HG02870 (cell line): ENCODE measurements around the gene EFEMP2.
"Not testable (repeated sequence)": the region's sequence is repeated elsewhere in the genome, so short reads cannot be mapped to it uniquely, and the experiment has no call there.

ENCODE experiments used
- ATAC-seq: cut with Tn5 transposase; IDR thresholded peaks from one replicate; pipeline ENCODE4 v1.9.1; 2021; ENCODE audit warnings: mild to moderate bottlenecking, moderate library complexity; ENCODE audit not compliant: unreplicated experiment

EFEMP2 gene

DNA sequence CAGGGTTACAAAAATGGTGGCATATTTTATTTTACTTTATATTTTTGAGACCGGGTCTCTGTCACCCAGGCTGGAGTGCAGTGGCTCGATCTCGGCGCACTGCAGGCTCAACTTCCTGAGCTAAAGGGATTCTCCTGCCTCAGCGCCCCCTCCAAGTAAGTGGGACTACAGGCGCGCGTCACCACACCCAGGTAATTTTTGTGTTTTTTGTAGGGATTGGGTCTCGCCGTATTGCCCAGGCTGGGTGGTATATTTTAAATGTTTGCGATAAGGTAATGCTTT is 28.2 kb upstream of the EFEMP2 start:
- ATAC-seq, result no peak

DNA sequence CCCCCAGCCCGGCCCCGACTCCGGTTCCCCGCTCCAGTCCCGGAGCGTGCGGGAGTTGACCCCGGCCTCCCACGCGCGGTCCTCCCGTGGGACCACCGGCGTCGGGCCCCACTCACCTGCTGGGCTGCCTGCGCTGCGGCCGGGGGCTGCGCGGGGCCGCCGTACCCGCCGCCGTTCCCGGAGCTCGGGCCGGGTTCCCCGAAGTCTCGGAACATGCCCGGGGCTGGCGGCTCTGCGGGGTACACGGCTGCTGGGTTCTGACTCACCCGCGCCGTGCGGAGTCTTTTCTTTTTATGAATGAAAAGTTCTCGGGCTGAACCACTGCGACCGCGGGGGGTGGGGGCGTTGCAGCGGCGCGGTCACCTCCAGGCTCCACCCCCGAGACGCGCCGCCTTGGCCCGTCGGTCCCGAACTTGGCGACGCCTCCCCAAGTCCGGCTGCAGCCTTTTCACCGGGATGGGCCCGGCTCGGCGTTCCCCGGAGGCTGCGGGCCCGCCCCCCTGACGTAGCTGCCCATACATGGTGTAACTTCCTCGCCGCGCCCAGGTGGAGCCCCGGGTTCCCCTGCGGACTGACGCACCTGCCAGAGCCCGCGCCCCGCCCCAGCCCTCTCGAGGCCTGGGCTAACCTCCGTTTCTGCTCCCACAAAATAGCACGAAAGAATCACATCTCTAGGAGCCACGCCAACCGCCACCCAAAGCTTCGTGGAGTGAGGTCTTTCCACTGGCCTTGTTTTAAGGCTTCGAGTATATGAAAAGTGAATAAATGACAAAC is 27.7 kb upstream of the EFEMP2 start, which contains the start of gene FOSL1:
TSS of gene FOSL1 (minus strand) at position 264 of the 774 bp plus-strand sequence. CDS start at position 215, 49 bp downstream.
- ATAC-seq, result peak; percentile 76

DNA sequence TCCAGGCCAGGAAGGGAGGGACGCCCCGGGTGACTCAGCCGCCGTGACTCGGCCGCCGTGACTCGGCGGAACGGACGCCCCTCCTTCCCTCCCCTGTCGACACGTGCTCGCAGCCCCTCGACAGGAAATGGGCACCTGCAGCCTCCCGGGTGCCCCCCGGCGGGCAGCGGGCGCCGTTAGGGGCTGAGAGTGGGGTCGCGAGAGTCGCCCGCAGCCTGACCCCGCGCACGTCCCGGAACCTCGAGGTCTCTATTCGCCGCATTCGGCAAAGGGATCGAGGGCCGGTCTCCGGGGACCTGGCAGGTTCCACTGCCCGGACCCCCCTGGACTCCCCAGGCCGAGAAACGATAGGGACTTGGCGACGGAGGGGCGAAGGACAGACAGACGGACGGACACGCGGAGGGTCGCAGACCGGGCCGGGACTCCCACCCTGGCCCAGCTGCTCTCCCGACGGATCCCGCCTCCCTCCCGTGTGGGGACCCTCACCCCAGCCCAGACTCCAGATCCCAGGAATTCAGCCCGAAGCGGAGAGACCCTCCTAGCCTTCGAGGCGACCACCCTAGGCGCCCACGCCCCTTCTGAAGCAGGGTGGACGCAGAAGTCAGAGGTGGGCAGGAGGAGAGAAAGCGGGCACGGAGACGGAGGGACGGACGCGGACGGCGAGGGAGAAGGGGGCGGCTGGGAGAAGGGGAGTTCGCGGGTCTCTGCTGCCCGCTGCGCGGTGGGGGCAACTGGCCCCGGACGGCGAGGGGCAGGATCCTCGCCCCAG is 26.9 kb upstream of the EFEMP2 start:
- ATAC-seq, result no peak

DNA sequence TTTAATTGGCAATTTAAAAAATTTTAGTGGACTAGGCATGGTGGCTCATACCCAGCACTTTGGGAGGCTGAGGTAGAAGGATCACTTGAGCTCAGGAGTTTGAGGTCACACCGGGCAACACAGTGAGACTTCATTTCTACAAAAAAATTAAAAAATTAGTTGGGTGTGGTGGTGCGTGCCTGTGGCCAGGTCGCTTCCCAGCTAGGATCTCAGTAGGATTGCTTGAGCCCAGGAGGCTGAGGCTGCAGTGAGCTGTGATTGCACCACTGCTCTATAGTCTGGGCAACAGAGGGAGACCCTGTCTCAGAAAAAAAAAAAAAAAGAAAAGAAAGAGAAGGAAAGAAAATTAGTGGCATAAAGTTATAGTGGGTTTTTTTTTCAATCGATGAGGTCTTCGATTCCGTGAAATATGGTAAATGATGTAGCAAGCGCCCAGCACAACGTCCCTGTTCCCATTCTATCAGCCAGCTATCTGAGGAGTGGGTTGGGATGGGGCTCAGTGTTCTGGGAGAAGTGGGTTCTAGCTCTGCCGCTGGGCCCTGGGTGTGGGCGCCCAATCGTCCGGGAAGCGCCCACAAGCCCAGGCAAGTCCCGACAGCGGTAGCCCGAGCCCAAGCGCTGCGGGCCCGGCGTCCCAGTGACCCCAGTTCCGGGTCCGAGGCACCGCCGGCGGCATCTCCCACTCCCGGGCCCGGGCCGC is 26.2 kb upstream of the EFEMP2 start:
- no peak for ATAC-seq

DNA sequence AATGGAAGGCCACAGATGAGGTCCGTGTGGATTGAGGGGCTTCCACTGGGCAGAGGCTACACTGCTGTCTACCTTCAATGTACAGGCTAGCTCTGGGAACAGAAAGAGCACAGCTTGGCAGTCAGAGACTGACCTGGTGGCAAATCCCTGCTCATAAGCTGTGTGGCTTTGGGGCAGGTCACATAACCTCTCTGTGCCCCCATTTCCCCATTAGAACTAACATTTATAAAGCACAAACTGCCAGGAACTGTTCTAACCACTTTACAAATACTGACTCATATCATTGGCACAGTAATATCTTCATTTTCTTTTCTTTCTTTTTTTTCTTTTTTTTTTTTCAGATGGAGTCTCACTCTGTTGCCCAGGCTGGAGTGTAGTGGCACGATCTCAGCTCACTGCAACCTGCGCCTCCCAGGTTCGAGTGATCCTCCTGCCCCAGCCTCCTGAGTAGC is 24.4 kb upstream of the EFEMP2 start:
- ATAC-seq, result no peak

DNA sequence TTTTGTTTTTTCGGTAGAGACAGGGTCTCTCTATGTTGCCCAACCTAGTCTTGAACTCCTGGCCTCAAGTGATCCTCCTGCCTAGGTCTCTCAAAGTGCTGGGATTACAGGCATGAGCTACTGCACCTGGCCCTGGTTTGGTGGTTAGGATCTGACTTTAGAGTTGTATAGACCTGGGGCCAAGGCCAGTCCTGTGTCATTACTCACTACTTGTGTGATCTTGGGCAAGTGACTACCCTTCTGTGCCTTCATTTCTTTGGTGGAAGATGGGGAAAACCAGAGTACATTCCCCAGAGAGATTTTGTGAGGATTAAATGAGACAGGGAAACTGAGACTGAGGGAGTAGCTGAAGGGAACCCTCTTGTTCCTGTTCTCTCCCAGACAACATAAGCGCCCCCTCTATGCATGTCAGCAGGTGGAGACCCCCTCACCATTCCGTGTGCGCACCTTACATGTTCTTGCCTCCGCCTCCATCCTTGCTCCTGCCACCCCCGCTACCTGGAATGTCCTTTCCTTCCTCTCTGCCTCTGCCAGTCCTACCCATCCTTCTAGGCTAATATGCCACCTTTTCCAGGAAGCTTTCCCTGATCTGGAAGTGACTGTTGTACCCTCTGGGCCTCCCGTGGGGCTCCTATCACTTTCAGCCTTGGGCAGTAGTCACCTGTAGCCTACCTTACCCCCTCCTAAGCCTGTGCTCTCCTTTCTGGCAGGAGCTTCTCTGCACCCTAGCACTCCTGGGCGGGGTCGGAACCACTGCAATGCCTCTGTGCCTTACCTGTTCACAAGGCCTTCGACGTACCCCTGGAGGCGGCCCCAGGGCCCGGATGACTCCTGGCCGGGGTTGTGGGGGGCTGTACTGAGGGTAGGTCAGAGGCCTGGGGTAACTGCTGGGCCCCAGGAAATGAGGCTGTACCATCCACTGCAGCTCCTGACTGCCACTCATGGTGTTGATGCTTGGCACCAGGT is 23.7 kb upstream of the EFEMP2 start:
- ATAC-seq, result no peak

DNA sequence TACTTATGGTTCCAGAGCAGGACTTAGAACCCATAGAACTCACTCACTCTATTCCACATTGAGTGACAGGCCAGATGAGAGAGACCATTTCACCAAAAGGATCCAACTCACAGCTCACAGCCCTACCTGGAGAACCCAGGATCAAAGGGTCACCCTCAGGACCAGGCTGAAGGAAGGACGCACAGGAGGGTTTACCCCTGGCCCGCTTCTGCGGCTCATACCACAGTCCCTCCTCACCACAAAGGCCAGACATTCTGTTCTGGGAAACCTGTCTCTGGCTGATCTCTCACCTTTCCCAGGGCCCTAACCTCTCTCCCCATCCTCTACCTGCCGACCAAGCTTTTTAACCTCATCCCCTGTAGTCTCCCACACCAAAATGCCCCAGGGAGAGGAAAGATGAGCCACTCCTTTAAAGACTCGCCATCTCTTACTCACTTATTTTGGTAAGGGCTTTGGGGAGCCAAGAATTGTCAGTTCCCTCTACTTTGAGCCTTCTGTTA is 22.9 kb upstream of the EFEMP2 start:
- ATAC-seq, result no peak

DNA sequence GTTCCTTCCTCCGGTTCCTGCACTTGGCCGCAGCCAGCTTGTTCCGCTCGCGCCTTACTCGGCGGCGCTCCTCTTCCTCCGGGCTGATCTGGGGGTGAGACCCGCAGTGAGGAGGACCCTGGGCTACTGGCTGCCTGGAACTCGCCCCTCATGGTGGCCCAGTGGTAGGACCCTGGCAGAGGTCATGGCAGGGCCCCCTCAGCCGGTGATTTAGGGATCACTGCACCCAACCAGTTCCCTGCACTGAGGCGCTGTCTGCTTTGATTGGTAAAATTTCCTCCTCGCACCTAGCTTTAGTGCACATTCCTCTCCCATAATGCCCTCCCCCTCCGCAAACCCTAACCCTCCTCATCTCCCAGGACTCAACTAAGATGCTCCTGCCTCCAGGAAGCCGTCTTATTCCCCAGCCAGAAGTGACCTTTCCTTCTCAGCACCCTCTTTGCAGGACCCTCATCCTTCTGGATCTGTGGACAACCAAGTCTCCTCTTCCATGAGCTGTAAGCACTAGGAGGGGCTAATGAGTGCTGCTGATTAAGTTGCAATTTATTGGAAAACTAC is 21.5 kb upstream of the EFEMP2 start:
- no peak for ATAC-seq

DNA sequence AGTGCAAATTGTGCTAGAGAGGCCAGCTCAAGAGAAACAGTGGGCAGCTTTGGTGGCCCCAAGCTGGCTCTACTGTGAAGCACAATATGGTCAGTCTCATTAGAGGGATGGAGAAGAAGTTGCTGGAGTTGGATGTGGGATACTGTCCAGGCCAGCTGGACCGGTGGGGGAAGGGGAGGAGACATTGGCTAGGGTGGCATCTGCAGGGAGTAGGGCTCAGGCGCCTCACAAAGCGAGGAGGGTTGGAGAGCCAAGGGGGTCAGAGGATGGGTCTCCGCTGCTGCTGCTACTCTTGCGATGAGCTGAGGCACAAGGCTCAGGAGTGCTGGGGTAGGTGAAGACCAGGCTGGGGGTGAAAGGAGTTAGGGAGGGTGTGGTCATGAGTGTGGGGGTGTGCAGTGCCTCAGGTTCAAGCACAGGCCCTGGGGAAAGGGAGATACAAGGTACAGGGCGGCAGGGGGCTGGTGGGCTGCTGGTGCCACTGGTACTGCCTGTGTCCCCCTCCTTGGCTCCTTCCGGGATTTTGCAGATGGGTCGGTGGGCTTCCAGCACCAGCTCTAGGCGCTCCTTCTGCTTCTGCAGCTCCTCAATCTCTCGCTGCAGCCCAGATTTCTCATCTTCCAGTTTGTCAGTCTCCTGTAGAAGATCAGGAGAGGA is 20.2 kb upstream of the EFEMP2 start:
- ATAC-seq, result no peak

DNA sequence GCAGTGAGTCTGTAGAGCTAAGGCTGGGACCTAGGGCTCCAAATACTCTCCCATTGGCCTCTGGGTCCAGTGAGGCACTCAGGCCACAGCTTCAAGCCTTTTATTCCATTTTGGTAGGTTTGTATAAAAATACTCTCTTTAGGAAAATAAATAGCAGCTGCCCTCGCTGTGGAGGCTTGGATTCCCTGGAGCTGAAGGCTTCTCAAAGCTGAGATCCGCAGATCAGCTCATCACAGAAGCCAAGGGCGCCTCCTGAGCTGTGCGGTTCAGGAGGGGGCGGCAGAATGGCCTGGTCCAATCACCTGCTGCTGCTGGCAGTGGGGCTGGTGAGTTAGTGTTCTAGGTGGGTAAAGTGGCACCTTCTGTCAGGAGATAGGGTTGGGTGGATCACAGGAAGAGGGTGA is 19.5 kb upstream of the EFEMP2 start:
- ATAC-seq, result not testable (repeated sequence)

DNA sequence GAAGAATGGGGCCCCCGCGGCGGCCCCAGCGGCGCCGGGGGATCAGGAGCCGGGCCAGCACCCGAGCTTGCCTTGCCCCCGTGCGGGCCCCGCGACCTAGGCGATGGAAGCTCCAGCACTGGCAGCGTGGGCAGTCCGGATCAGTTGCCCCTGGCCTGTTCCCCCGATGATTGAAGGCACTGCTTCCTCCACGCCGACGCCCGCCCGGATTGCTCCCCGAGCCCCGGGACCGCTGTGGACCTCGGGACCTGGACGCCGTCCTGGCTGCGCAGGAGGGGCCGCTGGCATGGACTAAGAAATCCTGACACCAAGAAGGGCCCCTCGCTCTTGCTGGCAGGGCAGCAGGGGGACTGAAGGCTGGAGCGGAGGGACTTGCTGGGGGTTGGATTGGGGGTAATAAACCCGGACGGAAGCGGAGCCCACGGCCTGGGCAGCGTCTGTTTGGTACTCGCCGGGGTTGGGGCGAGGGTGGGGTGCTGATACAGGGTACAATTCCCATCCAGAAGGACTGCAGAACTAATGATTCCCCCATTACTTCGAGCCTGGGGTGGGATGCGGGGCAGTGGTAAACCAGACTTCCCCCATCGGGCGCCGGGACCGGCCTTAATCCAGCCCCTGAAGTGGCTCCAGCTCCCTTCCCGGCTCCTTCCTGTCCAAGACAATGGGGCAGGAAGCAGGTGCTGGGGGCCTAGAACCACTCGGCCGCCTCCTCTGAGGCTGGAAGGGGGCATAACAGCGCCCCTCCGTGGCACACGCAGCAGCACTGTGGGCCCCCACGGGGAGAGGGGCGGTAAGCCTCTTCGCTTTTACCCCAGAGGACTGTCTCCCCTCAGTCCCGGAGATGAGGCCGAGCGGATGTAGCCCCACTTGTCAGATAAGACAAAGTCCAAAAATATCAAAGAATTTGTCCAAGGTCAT is 18.9 kb upstream of the EFEMP2 start:
- no peak for ATAC-seq

DNA sequence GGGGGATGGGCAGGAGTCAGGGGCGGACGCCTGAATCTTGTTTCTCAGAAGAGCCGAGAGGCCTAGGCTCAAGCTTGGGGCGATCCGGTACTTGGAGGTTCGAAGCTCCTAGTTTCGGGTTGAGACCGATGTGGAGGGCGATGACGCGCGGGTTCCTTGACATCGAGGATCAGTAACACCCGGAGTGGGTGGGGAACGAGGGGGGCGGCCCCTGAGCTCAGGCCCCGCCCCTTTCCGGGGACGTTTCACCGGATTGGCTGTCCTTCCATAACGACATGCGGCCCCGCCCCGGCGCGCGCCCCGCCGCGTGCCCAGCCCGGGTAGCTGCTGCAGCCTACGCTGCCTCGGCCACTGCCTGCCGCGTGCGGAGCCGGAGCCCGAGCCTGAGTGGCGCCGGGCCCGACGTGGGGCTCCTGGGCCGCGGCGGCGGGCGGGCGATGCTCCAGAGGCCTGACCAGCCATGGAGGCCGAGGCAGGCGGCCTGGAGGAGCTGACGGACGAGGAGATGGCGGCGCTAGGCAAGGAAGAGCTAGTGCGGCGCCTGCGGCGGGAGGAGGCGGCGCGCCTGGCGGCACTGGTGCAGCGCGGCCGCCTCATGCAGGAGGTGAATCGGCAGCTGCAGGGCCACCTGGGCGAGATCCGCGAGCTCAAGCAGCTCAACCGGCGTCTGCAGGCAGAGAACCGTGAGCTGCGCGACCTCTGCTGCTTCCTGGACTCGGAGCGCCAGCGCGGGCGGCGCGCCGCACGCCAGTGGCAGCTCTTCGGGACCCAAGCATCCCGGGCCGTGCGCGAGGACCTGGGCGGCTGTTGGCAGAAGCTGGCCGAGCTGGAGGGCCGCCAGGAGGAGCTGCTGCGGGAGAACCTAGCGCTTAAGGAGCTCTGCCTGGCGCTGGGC is 18.0 kb upstream of the EFEMP2 start, which contains the start of gene CCDC85B:
TSS of gene CCDC85B (plus strand) at position 350 of the 895 bp plus-strand sequence. CDS start at position 461, 111 bp downstream.
- peak; percentile 51 for ATAC-seq

DNA sequence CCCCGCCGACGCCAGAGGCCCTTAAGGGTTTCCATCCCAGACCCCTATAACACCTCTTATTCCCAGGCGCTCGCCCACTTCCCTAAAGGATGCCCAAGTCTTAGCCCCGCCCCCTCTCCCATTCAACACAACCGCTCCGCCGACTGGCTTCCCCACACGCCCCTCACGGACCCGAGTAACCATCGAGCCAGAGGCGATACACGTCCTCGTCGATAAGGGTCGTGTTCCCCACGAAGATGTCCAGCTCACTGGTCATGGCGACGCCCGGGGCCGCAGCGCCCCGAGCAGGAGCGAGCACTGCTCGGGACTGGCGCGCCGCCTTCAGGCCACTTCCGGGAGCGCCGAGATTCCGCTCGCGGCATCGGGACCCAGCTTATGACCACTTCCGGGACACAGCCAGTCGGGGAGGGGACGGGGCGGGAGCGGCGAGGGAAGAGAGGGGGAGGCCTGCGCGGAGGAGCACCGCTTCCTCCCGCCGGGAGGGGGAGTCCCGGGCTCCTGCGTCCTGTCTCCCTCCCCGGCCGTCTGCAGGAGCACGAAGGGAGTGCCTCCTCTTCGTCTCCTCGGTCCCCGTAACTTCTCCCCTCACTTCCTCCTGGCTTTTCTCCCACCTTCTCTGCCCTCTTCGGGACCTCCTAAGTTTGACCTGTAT is 15.7 kb upstream of the EFEMP2 start, which contains the start of gene FIBP:
TSS of gene FIBP (minus strand) at position 309 of the 652 bp plus-strand sequence. CDS start at position 256, 53 bp downstream.
- peak; percentile 41 for ATAC-seq

DNA sequence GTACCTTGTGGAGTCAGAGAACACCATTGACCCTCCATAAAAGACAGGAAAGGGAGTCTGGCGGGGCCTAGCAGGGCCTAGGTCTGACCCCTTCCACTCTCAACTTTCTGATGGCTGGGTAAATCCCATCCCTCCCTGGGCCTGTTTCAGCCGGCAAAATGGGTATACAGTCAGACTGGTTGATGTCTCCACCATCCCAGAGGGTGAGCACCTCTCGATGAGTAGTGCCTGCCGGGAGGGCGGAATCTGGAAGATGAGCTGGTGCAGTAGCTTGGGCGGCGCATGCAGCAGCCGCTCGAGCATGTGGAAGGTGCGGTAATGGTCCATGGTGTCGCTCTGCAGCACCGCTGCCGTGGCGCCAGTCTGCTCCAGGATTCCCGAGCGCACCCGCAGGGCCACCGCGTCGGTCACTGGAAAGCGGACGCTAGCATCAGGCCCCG is 15.1 kb upstream of the EFEMP2 start:
- no peak for ATAC-seq

DNA sequence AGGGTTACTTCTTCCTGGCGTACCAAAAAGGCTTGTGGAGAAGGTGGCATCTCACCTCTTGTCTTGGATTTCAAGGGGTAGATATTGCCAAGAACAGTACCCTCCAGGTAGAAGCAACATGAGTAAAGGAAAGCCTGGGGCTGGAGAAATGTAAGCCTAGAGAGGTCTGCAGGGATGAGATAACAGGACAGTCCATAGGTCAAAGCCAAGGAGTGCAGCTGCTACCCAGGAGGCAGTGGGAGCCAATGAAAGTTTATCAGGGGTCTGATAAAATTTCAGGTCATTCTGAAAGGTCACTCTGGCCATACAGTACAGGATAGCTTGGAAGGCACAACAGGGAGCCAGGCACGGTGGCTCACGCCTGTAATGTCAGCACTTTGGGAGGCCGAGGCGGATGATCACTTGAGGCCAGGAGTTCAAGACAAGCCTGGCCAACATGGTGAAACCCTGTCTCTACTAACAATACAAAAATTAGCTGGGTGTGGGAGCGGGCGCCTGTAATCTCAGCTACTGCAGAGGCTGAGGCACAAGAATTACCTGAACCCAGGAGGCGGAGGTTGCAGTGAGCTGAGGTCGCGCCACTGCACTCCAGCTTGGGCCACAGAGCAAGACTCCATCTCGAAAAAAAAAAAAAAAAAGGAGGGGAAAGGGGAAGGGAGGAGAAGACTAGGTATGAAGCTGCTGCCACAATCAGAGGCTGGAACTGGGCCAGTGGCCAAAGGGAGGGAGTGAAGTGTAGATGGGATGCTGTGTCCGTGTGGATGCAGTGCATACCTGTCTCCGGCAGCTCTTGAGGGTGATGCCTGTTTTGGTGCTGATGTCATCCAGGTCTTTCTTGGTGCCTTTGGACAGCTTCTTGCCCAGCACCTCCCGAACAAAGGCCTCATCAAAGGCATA is 14.5 kb upstream of the EFEMP2 start:
- ATAC-seq, result no peak
